Neural cell (in vitro differentiated cells): Measurements from ENCODE around the gene ZNF778.

ENCODE experiments used
- CTCF ChIP-seq: fragments of 450-650 bp; IDR thresholded peaks from 2 replicates; pipeline ENCODE4 v1.5.1; 2014; ENCODE audit warnings: antibody characterized with exemption, mild to moderate bottlenecking, moderate library complexity; ENCODE audit not compliant: poor library complexity, severe bottlenecking
- EP300 ChIP-seq: fragments of 450-650 bp; conservative IDR thresholded peaks from 2 replicates; pipeline ENCODE4 v1.6.1; 2014; ENCODE audit warnings: antibody characterized with exemption, mild to moderate bottlenecking, moderate library complexity; ENCODE audit not compliant: poor library complexity, severe bottlenecking
- MXI1 ChIP-seq: fragments of 450-650 bp; conservative IDR thresholded peaks from 2 replicates; pipeline ENCODE4 v1.6.1; 2014; ENCODE audit warnings: antibody characterized with exemption, mild to moderate bottlenecking; ENCODE audit not compliant: poor library complexity, severe bottlenecking
- POLR2AphosphoS5 ChIP-seq: IDR thresholded peaks from 2 replicates; pipeline ENCODE4 v1.6.1; 2012
- RAD21 ChIP-seq: fragments of 450-650 bp; conservative IDR thresholded peaks from 2 replicates; pipeline ENCODE4 v1.6.1; 2014; ENCODE audit warnings: antibody characterized with exemption, mild to moderate bottlenecking, moderate library complexity

GRCh38 chr16:89281189-89281577, 63.7 kb downstream of the ZNF778 start:
- TF ChIP-seq CTCF (no peak), EP300 (no peak), MXI1 (no peak), RAD21 (no peak), POLR2AphosphoS5 (no peak)
